ENCODE data around the gene KLK5. TPM values are rescaled to one million over a fixed set of nuclear protein-coding genes. Genes with fewer than 3 reads are reported as not detected.
"Not testable (repeated sequence)": the region's sequence is repeated elsewhere in the genome, so short reads cannot be mapped to it uniquely, and the experiment has no call there.

The KLK5 gene, protein sequence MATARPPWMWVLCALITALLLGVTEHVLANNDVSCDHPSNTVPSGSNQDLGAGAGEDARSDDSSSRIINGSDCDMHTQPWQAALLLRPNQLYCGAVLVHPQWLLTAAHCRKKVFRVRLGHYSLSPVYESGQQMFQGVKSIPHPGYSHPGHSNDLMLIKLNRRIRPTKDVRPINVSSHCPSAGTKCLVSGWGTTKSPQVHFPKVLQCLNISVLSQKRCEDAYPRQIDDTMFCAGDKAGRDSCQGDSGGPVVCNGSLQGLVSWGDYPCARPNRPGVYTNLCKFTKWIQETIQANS
- polyA plus RNA-seq (ENCODE audit: insufficient read length in 4 of 4), result 1 to 10 TPM; 1.0 to 3.5 (median 1.8) TPM

DNA sequence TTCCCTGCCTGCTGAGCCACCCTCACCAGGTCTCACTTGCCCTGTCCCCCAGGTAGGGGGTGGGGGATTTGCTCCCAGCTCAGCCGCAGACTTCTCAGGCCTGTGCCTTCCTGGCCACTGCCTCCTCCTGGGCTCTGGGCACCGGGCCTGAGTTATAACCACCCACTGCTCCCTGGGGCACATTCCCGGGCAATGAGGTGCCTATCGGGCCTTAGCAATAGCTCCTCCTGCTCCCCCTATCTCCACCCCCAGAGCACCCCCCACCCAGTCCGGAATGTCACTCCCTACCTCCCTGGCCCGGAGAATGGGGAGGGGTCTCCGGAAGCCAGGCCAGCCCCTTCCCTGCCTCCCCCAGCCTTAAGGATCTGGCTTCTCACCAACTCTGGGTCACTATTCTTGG is at the start of gene KLK5:
KLK5 (minus strand) TSS at position 129 of the 400 bp plus-strand sequence. CDS start 381 bp downstream, outside the sequence.
- DNase-seq (ENCODE audit: low read depth in 4 of 4, low spot score in 3 of 4), result no peak

DNA sequence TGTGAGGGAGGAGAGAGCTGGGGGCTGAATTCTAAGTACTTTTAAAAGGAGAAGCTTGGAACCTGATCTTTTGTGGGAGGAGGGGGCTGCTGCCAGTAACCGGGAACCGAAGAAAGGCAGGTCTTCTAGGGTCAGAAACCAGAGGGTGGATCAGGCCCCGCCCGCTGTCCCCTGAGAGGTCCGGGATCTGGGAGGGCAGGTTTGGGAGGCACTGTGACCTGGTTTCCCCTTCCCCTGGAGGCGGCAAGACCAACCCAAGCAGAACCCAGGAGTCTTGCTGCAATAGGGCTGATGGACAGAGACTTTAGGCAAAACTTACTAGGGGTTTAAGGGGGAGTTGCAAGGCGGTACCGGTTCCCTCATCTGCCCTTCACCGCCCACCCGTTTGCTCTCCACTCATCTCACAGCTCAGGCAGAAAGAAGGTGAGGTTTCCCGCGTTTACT is 49.3 kb upstream of the KLK5 start:
- DNase-seq (ENCODE audit: low read depth in 4 of 4, low spot score in 3 of 4), result no peak

DNA sequence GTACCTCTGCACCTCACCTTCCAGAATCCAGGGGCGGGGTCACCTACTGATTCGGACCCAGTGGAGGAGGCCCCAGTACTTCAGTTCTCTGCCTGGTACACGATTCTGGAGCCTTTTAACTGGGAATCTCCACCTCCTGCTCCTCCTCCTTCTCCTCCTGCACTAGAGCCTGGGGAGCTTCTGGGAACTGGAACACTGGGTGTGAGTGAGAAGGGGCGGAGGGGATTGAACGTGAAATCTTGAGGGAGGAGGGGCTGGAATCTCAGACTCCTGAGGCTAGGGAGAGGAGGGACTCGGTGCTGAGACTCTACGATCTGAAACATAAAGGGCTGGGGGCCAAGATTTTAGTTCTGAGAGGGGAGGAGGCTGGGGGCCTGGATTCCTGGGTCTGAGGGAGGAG is 48.7 kb upstream of the KLK5 start, which contains the start of gene KLK8:
KLK8 (minus strand) TSS at position 90 of the 400 bp plus-strand sequence. CDS start 437 bp downstream, outside the sequence.
- DNase-seq (ENCODE audit: low read depth in 4 of 4, low spot score in 3 of 4), result no peak

DNA sequence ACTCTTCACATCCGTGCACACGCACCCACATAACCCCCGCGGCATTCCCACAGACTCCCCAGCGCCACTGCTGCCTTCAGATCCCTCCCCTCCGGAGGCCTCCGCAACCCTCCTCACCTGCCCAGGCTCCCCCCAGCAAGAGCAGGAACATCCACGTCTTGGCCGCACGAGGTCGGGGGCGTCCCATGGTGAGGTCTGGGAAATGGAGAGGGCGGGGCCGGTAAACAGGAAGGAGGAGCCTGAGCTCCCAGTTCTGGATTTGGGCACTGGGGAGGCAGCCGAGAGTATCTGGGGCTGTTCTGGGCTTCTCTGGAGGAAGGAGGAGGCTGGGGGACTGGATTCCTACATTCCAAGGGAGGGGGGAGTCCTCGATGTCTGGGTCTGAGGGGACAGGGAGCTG is 48.1 kb upstream of the KLK5 start:
- no peak for DNase-seq (ENCODE audit: low read depth in 4 of 4, low spot score in 3 of 4)

DNA sequence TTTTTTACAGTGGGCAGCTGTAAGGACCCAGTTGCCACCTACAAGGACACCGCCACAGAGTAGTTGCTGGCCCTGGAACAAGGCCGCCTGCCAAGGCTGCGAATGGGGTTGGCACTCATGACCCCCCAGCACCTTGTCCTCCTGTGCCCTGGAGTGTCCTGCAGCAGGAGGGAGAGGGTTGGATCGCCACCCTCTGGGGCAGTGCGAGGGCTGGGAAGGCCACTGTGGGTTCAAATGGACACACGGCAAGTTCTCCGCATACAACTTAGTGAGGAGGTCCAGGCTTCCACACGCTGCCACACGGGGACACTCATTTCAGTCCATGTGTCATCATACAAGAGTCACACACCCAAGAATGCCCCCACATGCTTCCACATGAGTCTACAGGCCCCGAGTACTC is 47.6 kb upstream of the KLK5 start:
- no peak for DNase-seq (ENCODE audit: low read depth in 4 of 4, low spot score in 3 of 4)

DNA sequence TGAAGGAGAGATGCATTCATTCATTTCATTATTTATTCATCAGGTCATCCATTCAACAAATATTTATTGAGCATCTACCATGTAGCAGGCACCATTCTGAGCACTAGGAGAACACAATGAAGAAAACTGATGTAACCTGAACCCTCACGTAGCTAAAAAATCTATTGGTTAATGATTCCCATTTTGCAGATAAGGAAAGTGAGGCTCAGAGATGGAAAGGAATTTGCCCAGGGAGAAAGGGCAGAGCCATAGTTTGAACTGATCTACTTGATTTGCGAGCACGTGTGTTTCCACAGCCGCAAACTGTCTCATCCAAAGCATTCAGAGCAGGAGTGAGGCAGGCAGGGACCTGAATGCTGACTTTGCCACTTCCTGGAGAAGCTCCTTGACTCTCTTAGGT is 45.8 kb upstream of the KLK5 start:
- no peak for DNase-seq (ENCODE audit: low read depth in 4 of 4, low spot score in 3 of 4)

DNA sequence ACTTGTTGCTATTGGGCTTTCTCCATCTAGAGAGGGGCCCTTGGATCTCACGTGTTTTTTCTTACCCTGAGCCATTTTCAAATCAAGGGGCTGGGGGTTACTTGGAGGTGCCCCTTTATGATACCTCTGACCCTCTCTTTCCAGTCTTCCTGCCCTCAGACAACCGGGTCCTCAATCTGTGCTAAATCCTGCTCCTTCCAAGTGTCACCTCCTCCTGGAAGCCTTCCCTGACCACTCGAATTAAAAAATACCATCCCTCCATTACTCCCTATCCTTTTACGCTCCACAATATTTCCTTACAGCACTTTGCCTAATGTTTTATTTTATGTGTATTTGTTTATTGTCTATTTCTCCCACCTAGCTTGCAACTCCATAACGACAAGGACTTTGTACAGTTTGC is 45.2 kb upstream of the KLK5 start:
- no peak for DNase-seq (ENCODE audit: low read depth in 4 of 4, low spot score in 3 of 4)

DNA sequence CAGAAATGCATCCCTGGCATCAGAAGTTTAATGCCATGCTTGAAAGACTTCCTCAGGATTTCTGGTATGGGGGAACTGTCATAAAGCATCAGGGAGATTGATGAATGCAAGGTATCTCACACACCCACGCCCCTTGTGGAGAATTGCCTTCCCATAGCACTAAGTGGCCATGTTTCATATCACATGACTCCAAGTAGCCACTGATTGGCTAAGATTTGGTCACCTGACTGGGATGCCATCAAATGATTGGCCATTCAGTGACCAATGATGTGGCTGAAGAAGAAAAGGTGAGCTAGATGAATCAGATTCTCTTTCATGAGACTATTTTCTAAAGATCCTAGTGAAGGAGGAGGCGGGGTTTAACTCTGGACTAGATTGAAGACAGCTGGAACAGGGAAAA is 41.3 kb upstream of the KLK5 start:
- no peak for DNase-seq (ENCODE audit: low read depth in 4 of 4, low spot score in 3 of 4)

DNA sequence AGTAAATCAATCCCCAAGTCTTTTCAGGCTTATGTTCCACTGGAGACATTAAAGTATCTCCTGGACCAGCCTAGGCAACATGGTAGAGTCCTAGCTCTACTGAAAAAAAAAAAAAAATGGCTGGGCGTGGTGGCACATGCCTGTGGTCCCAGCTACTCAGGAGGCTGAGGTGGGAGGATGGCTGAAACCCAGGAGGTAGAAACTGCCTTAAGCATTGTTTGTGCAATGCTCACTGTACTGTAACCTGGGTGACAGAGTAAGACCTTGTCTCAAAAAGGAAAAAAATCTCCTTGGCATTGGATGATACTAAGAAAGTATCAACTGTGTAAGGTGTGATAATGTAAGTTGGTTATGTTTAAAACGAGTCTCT is 39.8 kb upstream of the KLK5 start:
- DNase-seq (ENCODE audit: low read depth in 4 of 4, low spot score in 3 of 4), result no peak

DNA sequence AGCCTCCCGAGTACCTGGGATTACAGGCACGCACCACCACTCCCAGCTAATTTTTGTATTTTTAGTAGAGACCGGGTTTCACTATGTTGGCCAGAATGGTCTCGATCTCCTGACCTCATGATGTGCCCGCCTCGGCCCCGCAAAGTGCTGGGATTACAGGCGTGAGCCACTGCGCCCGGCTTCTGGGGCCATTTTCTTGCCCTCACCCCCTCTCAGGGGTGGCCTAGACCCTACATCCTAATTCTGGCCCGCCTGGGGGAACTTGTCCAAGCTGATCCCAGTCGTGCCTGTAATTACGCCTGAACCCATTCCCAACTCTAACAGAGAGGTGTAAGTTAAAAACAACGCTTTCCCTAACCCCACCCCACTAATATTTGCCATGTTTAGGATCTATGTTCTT is 31.6 kb upstream of the KLK5 start:
- DNase-seq (ENCODE audit: low read depth in 4 of 4, low spot score in 3 of 4), result not testable (repeated sequence)

DNA sequence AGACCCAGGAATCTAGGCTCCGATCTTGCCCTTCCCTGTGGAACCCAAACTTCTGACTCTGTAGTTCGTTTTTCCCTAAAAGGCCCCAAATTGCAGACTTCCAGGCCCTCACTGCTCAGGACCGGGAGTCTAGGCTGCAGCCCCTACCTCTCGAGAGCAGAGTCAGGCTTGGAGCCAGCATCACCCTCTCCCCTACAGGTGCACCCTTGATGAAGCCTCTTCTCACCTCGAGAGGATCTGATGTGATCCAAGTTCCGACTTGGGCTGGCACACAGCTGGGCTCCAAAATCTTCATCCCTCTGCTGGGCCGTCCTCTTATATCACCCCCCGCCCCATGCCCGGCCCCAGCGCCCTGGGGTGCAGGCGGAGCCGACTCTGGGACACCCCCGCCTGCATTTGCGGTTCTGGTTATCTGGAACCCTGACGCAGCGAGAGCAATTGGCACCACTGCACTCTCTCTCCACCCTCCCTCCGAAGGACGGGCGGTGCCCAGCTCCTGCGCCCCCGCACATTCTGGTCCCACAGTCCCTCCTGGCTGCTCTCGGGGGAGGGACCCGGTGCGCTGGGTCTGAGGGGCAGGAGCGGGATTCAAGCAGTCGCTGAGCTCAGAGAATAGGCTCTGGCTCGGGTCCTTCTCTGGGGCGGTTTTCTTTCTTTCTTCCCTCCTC is 30.9 kb upstream of the KLK5 start, which contains the start of gene KLK7:
KLK7 (minus strand) TSS at position 293 of the 668 bp plus-strand sequence. CDS start 1,518 bp downstream, outside the sequence.
- no peak for DNase-seq (ENCODE audit: low read depth in 4 of 4, low spot score in 3 of 4)

DNA sequence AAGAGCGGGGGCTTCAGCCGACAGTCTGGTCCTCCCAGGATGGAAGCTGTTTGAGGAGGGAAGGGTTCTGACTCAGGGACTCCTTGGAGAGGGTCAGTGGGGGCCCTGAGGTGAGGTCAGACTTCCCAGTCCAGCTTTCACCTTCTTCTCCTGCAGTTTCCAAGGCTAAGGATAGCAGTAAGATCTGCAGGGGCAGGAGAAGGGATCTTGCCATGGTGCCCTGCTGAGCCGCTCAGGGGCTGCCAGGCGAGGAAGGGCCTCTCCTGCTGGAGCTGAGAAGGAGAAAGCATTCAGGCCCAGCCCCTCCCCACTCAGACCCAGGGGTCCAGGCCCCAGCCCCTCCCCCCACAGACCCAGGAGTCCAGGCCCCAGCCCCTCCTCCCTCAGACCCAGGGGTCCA is 29.3 kb upstream of the KLK5 start:
- DNase-seq (ENCODE audit: low read depth in 4 of 4, low spot score in 3 of 4), result no peak

DNA sequence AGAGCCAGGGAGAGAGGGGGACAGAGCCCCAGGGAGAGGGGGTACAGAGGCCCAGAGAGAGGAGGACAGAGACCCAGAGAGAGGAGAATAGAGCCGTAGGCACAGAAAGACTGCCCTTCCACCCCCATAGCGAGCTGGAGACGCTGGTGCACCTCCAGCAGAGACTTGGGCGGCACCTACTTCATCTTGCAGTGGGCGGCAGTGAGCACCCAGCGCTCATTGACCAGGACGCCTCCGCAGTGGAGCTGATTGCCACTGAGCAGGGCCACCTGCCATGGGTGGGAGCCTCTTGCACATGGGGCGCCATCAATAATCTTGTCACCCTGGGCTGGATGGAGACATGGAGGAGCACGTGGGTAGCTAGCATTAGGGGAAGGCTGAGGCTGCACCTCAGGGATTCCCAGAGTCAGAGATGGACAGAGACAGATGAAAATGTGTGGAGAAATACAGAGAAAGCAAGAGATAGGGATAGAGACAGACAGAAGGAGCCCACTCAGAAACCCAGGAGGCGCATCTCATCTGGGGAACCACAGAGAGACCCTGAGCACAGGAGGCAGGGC is 28.8 kb upstream of the KLK5 start:
- no peak for DNase-seq (ENCODE audit: low read depth in 4 of 4, low spot score in 3 of 4)

DNA sequence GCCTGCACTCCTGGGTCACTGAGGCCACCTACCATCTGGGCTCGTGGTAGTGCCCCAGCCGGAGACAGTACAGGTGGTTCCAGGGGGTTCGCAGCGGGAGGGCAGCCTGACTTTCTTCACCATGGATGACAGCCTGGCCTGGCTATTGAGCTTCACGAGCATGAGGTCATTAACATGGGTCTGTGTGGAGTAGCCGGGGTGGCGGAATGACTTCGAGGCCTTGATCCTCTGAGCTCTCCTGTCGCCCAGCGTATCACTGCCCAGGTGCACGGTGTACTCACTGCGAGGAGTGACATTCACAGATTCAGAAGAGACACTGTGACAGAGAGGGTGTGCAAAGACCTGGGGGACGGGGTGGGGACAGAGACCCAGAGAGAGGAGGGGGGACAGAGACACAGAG is 27.4 kb upstream of the KLK5 start:
- DNase-seq (ENCODE audit: low read depth in 4 of 4, low spot score in 3 of 4), result no peak

DNA sequence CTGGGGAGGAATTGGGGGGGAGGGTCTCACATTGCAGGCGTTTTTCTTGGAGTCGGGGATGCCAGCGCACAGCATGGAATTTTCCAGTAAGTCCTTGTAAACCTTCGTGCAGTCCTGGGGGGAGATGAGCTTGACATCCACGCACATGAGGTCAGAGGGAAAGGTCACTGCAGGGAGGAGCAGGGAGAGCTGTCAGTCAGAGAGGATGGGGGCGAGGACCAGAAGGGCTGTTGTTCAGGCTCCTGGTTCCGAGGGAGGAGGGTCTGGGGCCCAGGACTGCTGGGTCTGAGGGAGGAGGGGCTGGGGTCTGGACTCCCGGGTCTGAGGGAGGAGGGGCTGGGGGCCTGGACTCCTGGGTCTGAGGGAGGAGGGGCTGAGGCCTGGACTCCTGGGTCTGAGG is 26.9 kb upstream of the KLK5 start:
- no peak for DNase-seq (ENCODE audit: low read depth in 4 of 4, low spot score in 3 of 4)

DNA sequence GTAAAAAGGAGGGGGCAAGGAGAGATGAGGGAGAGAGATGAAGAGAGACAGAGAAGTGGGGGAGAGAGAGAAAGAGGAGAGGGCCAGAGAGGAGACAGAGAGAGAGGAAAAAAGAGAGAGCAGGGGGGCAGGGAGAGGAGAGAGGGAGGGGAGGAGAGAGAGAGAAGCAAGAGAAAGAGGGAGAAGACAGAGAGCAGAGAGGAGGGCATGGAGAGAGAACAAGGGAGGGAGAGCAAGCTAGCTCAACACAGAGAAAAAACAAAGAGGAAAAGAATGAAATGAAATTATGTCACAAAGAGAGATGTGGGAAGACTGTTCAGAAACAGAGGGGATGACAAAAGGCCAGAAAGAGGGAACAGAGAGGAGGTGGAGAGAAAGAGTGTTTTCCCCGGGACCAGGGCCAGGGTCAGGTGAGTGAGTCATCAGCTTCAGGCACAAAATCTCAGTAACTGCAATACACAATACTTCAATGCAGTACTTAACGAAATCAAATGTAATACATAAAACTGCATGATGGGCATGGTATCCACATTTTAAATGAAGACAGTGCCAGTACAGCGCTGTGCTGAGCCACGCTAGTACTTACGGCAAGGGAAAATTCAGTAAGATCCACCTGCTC is 26.0 kb upstream of the KLK5 start:
- no peak for DNase-seq (ENCODE audit: low read depth in 4 of 4, low spot score in 3 of 4)

DNA sequence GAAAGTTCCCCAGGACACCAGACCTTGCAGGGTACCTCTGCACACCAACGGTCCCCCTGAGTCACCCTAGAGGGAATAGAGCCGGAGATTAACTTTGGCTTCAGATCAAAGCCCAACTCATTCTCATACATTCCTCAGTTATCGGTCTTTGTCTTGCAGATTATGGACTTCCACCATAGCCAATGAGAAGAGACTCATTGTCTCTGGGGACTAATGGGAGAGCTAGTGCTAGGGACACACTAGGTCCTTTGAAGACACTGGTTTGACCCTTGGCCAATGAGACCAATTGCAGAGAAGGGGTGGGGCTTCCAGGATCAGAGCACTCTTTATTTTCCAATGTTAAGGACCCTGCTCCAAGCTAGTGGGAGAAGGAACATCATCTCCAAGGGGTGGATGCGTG is 24.8 kb upstream of the KLK5 start:
- DNase-seq (ENCODE audit: low read depth in 4 of 4, low spot score in 3 of 4), result no peak

DNA sequence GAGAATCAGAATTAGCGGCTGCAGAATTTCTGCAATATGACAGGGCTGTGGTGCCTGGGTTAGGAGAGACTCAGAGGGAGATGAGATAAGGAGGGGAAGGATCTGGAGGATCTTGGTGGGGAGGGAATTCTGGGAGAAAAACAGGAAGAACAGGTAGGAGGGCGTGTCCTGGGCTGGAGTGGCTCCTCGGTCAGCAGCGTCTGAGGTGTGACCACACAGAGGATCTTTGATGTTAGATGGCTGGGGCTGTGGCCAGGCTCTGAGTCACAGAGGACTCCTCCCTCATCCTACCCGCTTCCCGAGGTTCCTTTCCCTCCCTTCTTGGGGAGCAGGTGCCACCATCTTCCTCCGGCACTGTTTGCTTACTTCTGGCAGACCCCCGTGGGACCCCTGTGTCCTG is 22.9 kb upstream of the KLK5 start:
- DNase-seq (ENCODE audit: low read depth in 4 of 4, low spot score in 3 of 4), result no peak

DNA sequence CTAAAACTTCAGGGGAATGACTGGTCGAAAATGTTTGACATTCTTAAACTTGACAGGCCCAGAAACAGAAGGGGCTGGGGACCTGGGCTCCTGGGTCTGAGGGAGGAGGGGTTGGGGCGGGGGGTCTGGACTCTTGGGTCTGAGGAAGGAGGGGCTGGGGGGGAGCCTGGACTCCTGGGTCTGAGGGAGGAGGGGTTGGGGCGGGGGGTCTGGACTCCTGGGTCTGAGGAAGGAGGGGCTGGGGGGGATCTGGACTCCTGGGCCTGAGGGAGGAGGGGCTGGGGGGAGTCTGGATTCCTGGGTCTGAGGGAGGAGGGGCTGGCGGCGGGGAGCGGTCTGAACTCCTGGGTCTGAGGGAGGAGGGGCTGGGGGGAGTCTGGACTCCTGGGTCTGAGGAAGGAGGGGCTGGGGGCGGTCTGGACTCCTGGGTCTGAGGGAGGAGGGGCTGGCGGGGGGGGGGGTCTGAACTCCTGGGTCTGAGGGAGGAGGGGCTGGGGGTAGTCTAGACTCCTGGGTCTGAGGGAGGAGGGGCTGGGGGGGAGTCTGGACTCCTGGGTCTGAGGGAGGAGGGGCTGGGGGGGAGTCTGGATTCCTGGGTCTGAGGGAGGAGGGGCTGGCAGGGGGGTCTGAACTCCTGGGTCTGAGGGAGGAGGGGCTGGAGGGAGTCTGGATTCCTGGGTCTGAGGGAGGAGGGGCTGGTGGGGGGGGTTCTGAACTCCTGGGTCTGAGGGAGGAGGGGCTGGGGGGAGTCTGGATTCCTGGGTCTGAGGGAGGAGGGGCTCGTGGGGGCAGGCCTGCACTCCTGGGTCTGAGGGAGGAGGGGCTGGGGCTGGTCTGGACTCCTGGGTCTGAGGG is 22.1 kb upstream of the KLK5 start:
- DNase-seq (ENCODE audit: low read depth in 4 of 4, low spot score in 3 of 4), result no peak

DNA sequence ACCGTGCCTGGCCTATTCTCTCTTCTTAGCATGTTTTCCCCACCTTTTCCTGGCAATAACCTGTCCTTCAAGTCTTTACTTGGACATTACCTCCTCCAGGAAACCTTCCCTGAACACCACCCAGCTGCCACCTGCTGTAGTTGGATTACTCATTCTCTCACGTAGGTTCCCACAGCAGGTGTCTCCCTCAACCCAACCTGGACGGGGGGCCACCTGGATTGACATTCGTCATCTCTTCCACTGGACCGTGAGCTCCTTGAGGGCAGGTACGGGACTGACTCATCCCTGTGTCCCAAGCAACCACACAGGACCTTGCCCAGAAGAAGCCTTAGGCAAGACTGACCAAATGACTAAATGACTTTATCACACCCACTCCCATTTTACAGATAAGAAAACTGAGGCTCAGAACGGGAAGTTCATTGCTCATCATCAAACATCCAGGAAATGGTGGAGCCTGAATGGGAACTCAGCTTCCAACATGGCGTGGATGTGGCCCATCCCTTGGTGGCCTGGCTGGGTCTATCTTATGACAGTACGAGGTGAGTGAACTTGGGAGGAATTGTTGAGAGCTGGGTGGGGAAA is 20.0 kb upstream of the KLK5 start:
- no peak for DNase-seq (ENCODE audit: low read depth in 4 of 4, low spot score in 3 of 4)

Data from left renal pelvis (tissue), 4 donors.